Neural cell (in vitro differentiated cells): ENCODE measurements around the gene ELOA. TPM values are rescaled to one million over a fixed set of nuclear protein-coding genes. Genes with fewer than 3 reads are reported as not detected.
"Not testable (repeated sequence)": the region's sequence is repeated elsewhere in the genome, so short reads cannot be mapped to it uniquely, and the experiment has no call there.

ENCODE experiments used
- H2AFZ ChIP-seq: fragments of 200-600, 300-800 bp; sonication (generic), shearing (Covaris generic); 2 replicates; pipeline ENCODE4 v1.6.0; 2014; ENCODE audit warnings: low read depth, mild to moderate bottlenecking, antibody characterized with exemption, low read length, moderate library complexity
- H3F3A ChIP-seq: fragments of 200-600 bp; shearing (Covaris generic); 2 replicates; pipeline ENCODE4 v1.6.1; 2016; ENCODE audit warnings: mild to moderate bottlenecking, moderate library complexity, mixed read lengths, antibody characterized with exemption, low read length; ENCODE audit not compliant: insufficient read depth, poor library complexity, severe bottlenecking
- H3K27ac ChIP-seq: fragments of 200-600, 300-800 bp; sonication (generic), shearing (Covaris generic); 2 replicates; pipeline ENCODE4 v1.5.1; 2014; ENCODE audit warnings: mild to moderate bottlenecking, low read length, moderate library complexity
- H3K27me3 ChIP-seq: fragments of 300-800, 200-600 bp; sonication (generic), shearing (Covaris generic); 2 replicates; pipeline ENCODE4 v1.6.0; 2014; ENCODE audit warnings: mild to moderate bottlenecking, low read depth, low read length, moderate library complexity; ENCODE audit not compliant: insufficient read depth
- H3K36me3 ChIP-seq: fragments of 300-800, 200-600 bp; sonication (generic), shearing (Covaris generic); 2 replicates; pipeline ENCODE4 v1.5.1; 2014; ENCODE audit warnings: mild to moderate bottlenecking, antibody characterized with exemption, low read length, moderate library complexity; ENCODE audit not compliant: insufficient read depth
- H3K4me2 ChIP-seq: fragments of 300-800, 200-600 bp; sonication (generic), shearing (Covaris generic); 2 replicates; pipeline ENCODE4 v1.6.0; 2014; ENCODE audit warnings: mild to moderate bottlenecking, low read length
- H3K4me3 ChIP-seq: fragments of 300-800, 200-600 bp; sonication (generic), shearing (Covaris generic); 2 replicates; pipeline ENCODE4 v1.5.1; 2014; ENCODE audit warnings: mild to moderate bottlenecking, low read length, moderate library complexity
- H3K79me2 ChIP-seq: fragments of 200-600 bp; shearing (Covaris generic); replicated peaks from 2 replicates; pipeline ENCODE4 v1.6.0; 2014; ENCODE audit warnings: mild to moderate bottlenecking, low read length, moderate library complexity; ENCODE audit not compliant: insufficient read depth
- H3K9ac ChIP-seq: fragments of 300-800, 200-600 bp; sonication (generic), shearing (Covaris generic); 2 replicates; pipeline ENCODE4 v1.6.1; 2016; ENCODE audit warnings: mild to moderate bottlenecking, low read length, mixed read lengths
- H3K9me2 ChIP-seq: fragments of 200-600 bp; shearing (Covaris generic); 2 replicates; pipeline ENCODE4 v1.6.1; 2016; ENCODE audit warnings: mild to moderate bottlenecking, low read length, mixed read lengths; ENCODE audit not compliant: insufficient read depth
- H3K9me3 ChIP-seq: fragments of 200-600, 300-800 bp; sonication (generic), shearing (Covaris generic); 2 replicates; pipeline ENCODE4 v1.6.1; 2016; ENCODE audit warnings: mild to moderate bottlenecking, mixed run types, low read length, moderate library complexity, mixed read lengths
- H4K20me1 ChIP-seq: fragments of 200-600 bp; shearing (Covaris generic); 2 replicates; pipeline ENCODE4 v1.6.1; 2016; ENCODE audit warnings: mild to moderate bottlenecking, mixed run types; ENCODE audit not compliant: insufficient read depth
- CTCF ChIP-seq: fragments of 450-650 bp; IDR thresholded peaks from 2 replicates; pipeline ENCODE4 v1.5.1; 2014; ENCODE audit warnings: antibody characterized with exemption, mild to moderate bottlenecking, moderate library complexity; ENCODE audit not compliant: poor library complexity, severe bottlenecking
- EP300 ChIP-seq: fragments of 450-650 bp; conservative IDR thresholded peaks from 2 replicates; pipeline ENCODE4 v1.6.1; 2014; ENCODE audit warnings: antibody characterized with exemption, mild to moderate bottlenecking, moderate library complexity; ENCODE audit not compliant: poor library complexity, severe bottlenecking
- EZH2 ChIP-seq: fragments of 200-600, 300-800 bp; shearing (Covaris generic), sonication (generic); IDR thresholded peaks from 2 replicates; pipeline ENCODE4 v1.6.1; 2014; ENCODE audit warnings: antibody characterized with exemption, low read length, borderline replicate concordance, mild to moderate bottlenecking; ENCODE audit not compliant: insufficient read depth, poor library complexity, severe bottlenecking
- MXI1 ChIP-seq: fragments of 450-650 bp; conservative IDR thresholded peaks from 2 replicates; pipeline ENCODE4 v1.6.1; 2014; ENCODE audit warnings: antibody characterized with exemption, mild to moderate bottlenecking; ENCODE audit not compliant: poor library complexity, severe bottlenecking
- POLR2AphosphoS5 ChIP-seq: IDR thresholded peaks from 2 replicates; pipeline ENCODE4 v1.6.1; 2012
- RAD21 ChIP-seq: fragments of 450-650 bp; conservative IDR thresholded peaks from 2 replicates; pipeline ENCODE4 v1.6.1; 2014; ENCODE audit warnings: antibody characterized with exemption, mild to moderate bottlenecking, moderate library complexity
- REST ChIP-seq: IDR thresholded peaks from 2 replicates; pipeline ENCODE4 v1.6.1; 2012; ENCODE audit warnings: borderline replicate concordance
- SMC3 ChIP-seq: fragments of 450-650 bp; conservative IDR thresholded peaks from 2 replicates; pipeline ENCODE4 v1.6.1; 2014; ENCODE audit warnings: antibody characterized with exemption, mild to moderate bottlenecking, moderate library complexity; ENCODE audit not compliant: poor library complexity
- TAF1 ChIP-seq: IDR thresholded peaks from 2 replicates; pipeline ENCODE4 v1.6.1; 2012; ENCODE audit warnings: low read depth
- polyA plus RNA-seq: library from polyadenylated mRNA; depleted of rRNA; stranded (reverse); fragments of >200 nt; gene quantifications from 2 replicates; pipeline ENCODE4 v1.2.3, GENCODE V29; 2014

ELOA gene
- polyA plus RNA-seq, 1 donor from 2014 or later: 20.0 TPM

- not testable (repeated sequence) for H3K27me3 ChIP-seq, H3K9me3 ChIP-seq, H3F3A ChIP-seq, H3K9me2 ChIP-seq, H2AFZ ChIP-seq, H3K4me2 ChIP-seq, H3K36me3 ChIP-seq, H3K4me3 ChIP-seq, H3K27ac ChIP-seq, H3K9ac ChIP-seq, H4K20me1 ChIP-seq
- H3K79me2 ChIP-seq: peaks cover 25% of the 10 kb centered on the region
Observed at GRCh38 chr1:23783141-23783540, 39.9 kb downstream of the ELOA start.

GRCh38 chr1:23784846-23785245 lies 41.6 kb downstream of the ELOA start:
- no peaks in the 10 kb centered on the region for H3K36me3 ChIP-seq
- H3K27ac ChIP-seq: no peak overlapping the region
- no peak overlapping the region for H3K4me3 ChIP-seq
- H4K20me1 ChIP-seq: no peaks in the 10 kb centered on the region
- no peaks in the 10 kb centered on the region for H3K9me3 ChIP-seq
- H3K9ac ChIP-seq: no peak overlapping the region
- no peak overlapping the region for H3K4me2 ChIP-seq
- no peak overlapping the region for H2AFZ ChIP-seq
- H3K9me2 ChIP-seq: no peaks in the 10 kb centered on the region
- no peak for TF ChIP-seq EZH2
- TF ChIP-seq CTCF: no peak
- TF ChIP-seq RAD21: no peak
- no peak for TF ChIP-seq REST
- TF ChIP-seq SMC3: no peak
- no peak for TF ChIP-seq TAF1
- no peak for TF ChIP-seq EP300
- TF ChIP-seq MXI1: no peak
- no peak for TF ChIP-seq POLR2AphosphoS5
- H3K27me3 ChIP-seq: no peaks in the 10 kb centered on the region
- H3F3A ChIP-seq: no peaks in the 10 kb centered on the region
- H3K79me2 ChIP-seq: peaks cover 13% of the 10 kb centered on the region

GRCh38 chr1:23787701-23788100 lies 44.4 kb downstream of the ELOA start:
- no peak for TF ChIP-seq POLR2AphosphoS5
- no peak for TF ChIP-seq EP300
- no peak for TF ChIP-seq RAD21
- TF ChIP-seq EZH2: no peak
- no peak for TF ChIP-seq SMC3
- TF ChIP-seq TAF1: no peak
- no peak for TF ChIP-seq REST
- TF ChIP-seq CTCF: no peak
- TF ChIP-seq MXI1: no peak
- H3K36me3 ChIP-seq: no peaks in the 10 kb centered on the region
- peaks cover 16% of the 10 kb centered on the region for H3K79me2 ChIP-seq

More at GRCh38 chr1:23787701-23788100, 44.4 kb downstream of the ELOA start:
- H3K27me3 ChIP-seq: no peaks in the 10 kb centered on the region
- H3K9me2 ChIP-seq: no peaks in the 10 kb centered on the region
- no peak overlapping the region for H2AFZ ChIP-seq
- H3K4me2 ChIP-seq: no peak overlapping the region
- no peaks in the 10 kb centered on the region for H3F3A ChIP-seq
- no peak overlapping the region for H3K4me3 ChIP-seq
- no peaks in the 10 kb centered on the region for H4K20me1 ChIP-seq
- no peaks in the 10 kb centered on the region for H3K9me3 ChIP-seq
- H3K9ac ChIP-seq: no peak overlapping the region
- no peak overlapping the region for H3K27ac ChIP-seq
